HG02981 (cell line): ENCODE data around the gene CREBBP.
"Not testable (repeated sequence)": the region's sequence is repeated elsewhere in the genome, so short reads cannot be mapped to it uniquely, and the experiment has no call there.

Experiments used
- ATAC-seq: cut with Tn5 transposase; IDR thresholded peaks from one replicate; pipeline ENCODE4 v1.9.1; 2021; ENCODE audit warnings: mild to moderate bottlenecking, moderate library complexity; ENCODE audit not compliant: unreplicated experiment

Gene CREBBP

DNA sequence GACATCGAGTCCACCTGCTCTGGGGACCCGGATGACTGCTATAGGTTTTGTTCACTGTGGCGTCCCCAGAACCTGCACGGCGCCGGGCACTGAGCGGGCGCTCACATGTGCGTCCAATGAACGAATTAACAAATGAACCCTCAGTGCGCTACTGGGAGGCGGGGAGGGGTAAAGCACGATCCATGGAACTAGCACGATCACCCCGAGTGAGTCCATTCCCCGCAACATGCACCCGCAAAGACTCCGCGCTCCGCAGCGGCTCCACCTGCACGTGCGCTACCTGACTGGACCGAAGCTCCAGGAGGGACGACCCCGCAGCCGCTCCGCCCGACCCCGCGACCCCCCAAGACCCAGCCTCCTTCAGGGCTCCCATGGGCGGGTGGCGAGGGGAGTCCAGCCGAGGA is 163.7 kb downstream of the CREBBP start:
- peak; percentile 28 for ATAC-seq

DNA sequence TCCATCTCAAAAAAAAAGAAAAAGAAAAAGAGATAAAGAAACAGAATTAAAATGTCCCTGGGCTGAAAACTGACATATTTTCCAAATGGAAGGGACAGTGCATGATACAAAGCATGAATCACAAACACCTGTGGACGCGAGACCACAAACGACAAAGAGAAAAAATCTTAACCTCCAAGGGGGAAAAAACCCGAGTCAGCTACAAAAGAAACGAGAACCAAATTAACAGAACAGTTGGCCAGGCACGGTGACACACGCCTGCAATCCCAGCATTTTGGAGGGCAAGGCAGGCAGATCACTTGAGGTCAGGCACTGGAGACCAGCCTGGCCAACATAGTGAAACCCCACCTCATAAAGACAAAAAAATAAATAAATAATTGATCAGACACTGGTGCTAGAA is 165.1 kb downstream of the CREBBP start:
- ATAC-seq, result no peak

DNA sequence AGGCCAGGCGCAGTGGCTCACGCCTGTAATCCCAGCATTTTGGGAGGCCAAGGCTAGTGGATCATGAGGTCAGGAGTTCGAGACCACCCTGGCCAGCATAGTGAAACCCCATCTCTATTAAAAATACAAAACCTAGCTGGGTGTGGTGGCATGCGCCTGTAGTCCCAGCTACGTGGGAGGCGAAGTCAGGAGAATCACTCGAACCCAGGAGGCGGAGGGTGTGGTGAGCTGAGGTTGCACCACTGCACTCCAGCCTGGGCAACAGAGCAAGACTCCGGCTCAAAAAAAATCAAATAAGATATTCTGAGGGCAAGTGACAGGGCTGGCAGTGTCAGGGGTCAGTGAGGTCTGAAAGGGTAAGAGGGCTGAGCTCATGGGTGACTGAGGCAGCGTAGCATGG is 166.1 kb downstream of the CREBBP start:
- not testable (repeated sequence) for ATAC-seq

DNA sequence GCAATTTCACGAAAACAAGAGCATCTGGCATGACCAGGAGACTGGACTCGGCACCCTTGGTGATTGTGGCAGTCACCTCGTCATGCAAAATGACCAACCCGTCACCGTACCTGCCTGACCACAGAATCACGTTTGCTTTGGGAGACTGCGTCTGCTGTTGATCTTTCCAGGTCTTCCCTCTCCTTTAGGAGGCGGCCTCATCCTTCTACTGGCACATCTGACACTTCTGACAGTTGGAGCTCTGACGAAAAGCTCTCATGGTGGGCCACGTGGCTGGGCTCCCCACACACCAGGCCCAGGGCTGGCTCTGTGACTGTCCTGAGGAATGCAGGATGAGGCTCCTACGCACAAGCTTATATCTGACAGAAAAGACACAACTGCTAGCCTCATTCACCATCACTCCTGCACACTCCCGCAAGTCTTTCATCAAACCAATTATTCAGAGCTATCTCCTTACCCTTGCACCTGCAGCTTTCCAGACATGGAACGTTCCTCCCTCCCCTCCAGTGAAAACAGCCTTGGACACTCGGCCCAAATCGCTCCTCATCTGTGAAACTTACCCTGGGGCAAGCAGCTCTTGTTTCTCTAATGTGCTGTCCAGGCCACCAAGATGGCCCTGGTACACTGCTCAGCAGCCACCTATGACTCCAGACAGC is 166.8 kb downstream of the CREBBP start:
- ATAC-seq, result no peak

DNA sequence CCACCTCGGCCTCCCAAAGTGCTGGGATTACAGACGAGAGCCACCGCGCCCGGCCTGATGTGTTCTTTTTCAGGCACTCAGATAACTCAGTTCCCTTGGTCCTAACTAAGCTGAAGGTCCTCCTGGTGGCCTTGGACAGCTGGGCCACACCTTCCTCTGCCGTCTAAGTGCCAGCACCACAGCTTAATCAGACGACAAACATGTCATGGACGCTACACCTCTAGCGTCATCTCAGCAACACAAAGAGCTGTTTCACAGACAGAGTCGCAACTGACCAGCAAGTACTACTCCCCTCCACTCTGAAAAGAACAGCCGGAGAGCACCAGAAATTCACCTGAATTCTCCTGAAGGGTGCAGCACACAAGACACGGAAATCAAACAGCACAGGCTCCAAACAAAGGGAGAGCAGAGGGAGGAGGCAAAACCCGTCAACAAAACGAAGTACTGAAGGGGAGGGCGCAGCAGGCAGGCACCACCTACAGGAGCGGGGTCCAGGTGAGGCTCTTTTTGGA is 167.6 kb downstream of the CREBBP start:
- no peak for ATAC-seq

DNA sequence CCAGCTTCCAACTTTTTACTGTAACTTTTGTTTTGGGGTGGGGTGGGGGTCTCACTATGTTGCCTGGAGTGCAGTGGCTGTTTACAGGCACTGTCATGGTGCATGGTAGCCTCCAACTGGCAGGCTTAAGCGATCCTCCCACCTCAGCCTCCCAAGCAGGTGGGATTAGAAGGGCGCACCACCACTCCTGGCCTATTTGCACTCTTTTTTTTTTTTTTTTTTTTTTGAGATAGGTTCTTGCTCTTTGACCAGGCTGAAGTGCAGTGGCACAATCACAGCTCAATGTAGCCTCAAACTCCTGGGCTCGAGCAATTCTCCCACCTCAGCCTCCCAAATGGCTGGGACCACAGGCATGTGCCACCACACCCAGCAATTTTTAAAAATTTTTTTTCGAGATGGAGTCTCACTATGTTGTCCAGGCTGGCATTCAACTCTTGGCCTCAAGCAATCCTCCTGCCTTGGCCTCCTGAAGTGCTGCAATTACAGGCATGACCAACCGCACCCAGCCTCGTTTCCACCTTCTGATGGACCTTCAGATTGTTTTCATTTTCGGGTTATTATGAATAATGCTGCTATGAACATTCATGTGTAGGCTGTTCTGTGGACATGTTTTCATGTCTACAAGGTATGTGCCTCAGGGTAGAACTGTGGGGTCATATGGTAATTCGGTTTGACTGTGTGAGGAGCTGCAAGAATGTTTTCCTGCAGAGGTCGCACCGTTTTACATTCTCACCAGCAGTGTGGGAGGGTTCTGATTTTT is 174.1 kb downstream of the CREBBP start:
- no peak for ATAC-seq

DNA sequence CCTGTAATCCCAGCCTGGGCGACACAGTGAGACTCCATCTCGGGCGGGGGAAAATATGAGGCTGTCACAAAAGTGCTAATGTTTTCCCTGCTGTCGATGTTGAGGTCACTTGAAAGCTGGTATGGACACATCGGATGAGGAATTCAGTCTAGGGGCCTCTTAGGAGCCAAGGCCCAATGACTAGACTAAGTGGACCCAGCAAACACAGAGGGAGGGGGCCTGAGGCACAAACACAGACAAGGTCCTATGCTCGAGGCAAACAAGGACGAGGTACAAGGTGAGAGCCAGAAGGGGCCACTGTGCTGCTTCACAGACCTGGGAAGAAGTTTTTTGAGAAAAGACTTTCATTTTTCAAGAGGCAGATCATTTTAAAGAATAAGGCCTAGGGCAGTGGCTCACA is 178.4 kb downstream of the CREBBP start:
- ATAC-seq, result no peak

DNA sequence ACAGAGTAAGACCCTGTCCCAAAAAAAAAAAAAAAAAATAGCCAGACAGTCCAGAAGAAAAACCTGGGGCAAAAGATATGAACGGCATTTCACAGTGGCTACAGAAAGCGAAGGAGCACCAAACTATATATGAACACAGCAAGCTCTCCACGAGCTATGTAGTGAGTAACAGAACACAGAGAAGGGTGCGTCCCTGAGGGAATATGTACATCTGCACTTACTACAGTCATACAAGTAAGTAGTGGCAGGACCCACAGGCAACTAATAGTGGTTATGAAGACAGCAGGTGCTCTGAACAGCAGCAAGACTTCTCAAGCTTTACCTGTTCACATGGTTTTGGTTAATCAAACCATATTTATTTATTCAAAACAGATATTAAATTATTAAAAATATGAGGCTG is 179.0 kb downstream of the CREBBP start:
- no peak for ATAC-seq

DNA sequence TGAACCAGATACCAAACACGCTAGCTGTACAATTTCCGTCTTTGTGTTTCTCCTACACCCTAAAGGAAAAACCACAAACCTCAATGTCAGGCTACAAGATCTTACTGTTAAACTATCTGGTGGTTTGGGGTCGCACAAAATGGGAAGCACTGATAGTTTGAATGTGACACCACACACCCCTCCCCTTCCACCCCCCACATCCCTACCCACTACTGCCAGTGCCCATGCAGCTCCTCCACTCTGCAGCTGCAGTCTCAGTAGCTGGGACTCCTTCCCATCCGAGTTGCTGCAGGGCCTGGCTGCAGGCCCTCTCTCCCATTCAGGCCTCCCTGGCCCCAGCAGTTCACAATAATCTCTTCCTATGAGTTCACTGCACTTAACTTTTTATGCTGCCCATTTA is 181.6 kb downstream of the CREBBP start:
- ATAC-seq, result no peak

DNA sequence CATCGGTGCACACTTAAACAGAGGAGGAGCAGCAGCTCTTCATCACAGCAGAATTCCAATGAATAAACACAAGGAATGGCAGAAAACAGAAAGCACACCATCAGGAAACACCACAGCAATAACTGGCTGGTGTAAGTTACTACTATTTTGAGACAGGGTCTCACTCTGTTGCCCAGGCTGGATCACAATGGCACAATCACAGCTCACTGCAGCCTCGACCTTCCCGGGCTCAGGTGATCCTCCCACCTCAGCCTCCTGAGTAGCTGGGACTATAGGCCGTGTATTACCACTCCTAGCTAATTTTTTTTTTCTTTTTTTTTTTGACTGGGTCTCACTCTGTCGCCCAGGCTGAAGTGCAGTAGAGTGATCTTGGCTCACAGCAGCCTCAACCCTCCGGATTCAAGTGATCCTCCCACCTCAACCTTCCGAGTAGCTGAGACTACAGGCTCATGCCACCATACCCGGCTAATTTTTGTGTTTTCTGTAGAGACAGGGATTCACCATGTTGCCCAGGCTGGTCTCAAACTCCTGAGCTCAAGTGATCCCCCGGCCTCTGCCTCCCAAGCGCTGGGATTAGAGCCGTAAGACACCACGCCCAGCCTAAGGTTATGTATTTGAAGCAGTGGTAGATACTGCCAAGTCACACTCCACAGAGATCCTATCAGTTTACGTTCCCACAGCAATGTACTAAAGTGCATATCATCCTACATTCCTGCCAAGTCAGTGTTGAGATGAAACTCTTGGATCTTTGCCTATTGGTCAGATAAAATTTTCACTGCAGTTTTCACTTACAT is 183.9 kb downstream of the CREBBP start:
- ATAC-seq, result no peak

DNA sequence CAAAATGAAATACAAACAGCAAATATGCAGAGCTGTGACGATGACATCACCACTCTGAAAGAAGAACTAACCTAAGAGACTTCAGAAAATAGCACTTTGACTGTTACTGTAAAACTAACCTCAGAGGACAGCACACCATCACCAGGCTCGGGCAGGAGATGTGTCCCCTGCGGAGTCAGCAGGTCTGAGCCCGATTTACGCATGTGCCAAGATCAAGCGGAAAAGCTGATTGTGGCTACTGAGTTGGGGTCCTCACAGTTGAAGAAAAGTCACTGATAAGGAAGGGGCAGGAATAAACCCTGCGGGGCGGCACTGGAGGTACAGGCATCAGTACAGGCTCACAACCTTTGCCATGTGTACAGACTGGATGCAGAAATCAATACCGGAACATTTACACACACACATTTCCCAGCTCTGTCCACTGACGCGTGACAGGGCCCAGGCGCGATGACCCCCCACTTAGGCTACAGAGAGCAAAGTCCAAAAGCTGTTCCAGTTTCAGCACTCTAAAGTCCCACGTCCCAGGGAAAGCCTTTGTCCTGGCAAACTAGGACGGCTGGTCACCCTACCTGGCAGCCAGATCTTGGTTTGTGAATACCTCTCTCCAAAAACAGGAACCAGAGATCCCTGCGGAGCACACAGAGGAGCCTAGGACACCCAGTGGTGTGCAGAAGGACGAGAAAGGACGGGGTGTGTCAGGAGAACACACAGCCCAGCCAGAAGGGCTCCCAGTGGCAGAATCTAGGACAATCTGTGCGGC is 184.7 kb downstream of the CREBBP start:
- ATAC-seq, result no peak

DNA sequence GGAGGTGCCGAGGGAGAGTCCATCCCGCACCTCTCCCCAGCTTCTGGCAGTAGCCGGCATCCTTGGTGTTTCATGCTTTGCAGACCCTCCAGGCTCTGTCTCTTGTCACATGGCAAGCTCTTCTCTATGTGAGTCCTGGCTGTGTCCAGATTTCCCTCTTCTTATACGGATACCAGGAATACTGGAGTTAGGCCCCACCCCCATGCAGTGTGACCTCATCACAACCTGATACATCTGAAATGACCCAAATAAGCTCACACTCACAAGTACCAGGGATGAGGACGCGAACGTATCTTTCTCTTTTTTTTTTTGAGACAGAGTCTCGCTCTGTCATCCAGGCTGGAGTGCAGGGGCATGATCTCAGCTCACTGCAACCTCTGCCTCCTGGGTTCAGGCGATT is 186.5 kb downstream of the CREBBP start:
- ATAC-seq, result no peak

DNA sequence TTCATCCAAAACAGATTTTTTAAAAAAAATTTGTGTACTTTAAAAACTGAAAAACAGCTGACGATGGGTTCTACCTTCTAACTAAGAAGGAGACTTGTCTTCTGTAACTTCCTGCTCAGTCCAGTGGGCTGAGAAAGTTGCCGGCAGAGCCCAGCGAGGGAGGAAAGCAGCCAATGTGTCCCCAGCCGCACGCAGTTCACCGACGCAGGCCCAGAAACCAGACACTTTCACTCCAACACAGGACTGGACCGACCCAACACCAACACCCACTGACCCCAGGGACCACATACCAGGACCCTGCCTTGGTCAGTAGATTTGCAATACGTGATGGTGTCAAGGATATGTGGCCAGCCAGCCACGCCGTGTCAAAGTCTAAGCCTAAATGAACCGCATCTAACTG is 188.8 kb downstream of the CREBBP start:
- no peak for ATAC-seq

DNA sequence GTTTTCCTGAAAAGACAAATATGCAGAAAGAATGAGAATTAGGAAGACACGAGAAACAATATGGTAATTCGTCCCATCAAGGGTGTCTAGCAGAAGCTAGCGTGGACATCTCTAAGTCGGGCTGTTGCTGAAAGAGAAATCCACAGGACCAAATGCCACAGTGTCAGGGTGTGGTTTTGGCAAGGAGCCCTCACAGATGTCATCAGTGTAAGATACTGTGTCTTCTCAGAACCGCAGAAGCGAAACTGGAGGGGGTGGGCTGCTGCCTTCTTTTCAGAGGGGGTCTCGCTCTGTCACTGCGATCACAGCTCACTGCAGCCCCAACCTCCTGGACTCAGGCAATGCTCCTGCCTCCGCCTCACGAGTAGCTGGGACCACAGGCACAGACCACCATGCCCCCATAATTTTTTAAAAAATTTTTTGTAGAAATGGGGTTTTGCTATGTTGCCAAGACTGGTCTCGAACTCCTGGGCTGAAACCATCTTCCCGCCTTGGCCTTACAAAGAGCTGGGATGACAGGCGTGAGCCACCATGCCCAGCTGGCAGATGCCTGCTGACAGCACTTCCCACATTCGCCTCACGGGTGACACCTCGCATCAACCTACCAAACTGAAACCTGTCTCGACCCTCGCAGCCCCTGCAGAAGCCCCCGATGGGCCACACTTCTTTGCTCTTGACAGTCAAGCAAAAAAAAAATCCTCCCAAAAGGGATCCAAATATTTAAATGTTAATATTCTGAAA is 189.4 kb downstream of the CREBBP start:
- no peak for ATAC-seq

DNA sequence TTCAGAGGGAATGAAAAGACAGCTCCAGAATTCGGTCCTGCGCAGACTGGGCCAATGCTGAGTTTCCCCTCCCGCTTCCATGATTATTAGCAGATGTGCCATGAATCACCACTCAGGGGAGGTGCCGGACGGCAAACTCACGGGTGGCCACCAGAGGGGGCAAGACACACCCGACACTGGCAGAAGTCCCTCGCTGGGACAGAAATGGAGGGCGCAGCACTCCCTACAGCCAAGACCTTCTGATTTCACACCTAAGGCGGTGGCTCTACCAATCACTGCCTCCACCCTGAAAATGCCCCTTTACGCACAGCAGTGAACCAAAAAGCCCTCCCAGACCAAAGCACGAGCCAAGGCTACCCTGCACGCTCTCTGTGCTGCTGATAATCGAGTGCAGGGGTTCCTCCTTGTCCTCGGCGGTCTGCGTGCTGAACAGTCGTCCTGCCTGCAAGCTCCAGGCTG is 190.0 kb downstream of the CREBBP start:
- peak; percentile 59 for ATAC-seq

DNA sequence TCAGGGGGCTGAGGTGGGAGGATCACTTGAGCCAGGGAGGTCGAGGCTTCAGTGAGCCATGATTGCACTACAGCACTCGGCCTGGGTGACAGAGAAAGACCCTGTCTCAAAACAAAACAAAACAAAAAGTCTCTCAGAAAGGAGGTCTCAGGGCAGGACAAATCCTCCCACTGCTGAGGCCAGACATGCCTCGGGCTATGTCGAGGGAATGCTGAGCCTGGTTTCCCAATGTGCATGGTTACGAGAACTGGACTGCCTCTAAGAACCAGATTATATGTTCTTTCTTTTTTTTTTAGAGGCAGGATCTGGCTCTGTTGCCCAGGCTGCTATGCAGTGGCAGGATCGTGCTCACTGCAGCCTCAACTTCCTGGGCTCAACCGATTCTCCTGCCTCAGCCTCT is 190.8 kb downstream of the CREBBP start:
- no peak for ATAC-seq

DNA sequence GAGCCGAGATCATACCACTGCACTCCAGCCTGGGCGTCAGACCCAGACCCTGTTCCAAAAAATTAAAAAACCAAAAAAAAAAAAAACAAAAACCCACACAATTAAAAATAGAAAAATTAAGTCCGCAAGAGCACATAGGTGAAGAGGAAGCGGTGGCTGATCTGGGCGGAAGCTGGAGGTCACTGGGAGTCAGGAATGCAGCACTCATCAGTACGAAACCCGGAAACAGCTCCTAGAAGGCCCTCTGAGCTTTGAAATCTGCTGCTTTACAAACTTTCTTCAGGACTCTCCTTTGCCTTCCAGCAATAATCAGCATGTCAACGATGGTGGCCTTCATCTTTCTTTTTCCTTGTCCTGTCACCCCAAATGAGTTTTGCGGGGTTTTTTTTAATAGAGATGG is 192.7 kb downstream of the CREBBP start:
- ATAC-seq, result no peak

DNA sequence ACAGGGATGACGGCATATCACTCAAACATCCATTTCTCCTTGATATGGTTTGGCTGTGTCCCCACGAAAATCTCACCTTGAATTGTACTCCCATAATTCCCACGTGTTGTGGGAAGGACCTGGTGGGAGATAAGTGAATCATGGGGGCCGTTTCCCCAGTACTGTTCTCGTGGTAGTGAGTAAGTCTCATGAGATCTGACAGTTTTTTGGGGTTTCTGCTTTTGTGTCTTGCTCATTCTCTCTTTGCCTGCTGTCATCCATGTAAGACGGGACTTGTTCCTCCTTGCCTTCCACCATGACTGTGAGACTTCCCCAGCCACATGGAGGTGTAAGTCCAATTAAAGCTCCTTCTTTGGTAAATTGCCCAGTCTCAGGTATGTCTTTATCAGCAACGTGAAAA is 193.5 kb downstream of the CREBBP start:
- ATAC-seq, result no peak

DNA sequence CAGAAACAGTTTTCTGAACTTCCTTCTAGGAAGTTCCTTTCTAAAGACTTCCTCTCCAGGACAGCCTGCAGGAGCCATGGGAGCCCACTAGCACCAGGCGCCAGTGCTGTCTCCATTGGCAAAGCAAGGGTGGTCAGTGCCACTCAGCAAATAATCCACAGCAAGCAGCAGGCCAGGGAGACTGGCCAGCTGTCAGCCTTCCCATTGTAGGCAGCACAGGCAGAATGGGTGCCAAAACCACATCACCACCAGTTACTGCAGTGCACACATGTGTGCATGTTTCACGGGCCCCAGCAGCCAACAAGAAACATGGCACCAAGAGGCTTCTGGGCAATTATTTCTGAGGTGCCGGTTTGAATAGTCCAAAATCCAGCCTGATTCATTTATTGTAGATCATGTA is 199.3 kb downstream of the CREBBP start:
- ATAC-seq, result no peak

DNA sequence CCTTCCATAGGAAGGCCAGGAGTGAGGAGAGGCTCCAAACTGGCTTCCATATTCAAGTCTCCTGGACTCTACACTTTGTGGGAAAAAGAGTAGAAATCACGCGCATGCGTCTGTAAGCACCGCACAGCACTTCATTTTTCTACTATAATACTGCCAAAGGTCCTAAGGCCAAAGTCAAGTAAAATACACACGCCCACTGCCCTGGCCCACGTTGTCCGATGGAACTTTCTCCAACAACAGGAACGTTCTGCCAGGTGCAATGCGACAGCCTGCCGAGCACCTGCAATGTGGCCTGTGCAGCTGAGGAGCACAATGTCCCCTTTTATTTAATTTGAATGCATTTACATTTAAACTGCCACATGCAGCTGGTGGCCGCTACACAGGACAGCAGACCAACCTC is 202.5 kb downstream of the CREBBP start:
- ATAC-seq, result no peak
